NCI-H345 treated with DMSO at 0.1 percent for 48 hours (cell line): ENCODE results near the gene LGALS7B.
"Not testable (repeated sequence)": the region's sequence is repeated elsewhere in the genome, so short reads cannot be mapped to it uniquely, and the experiment has no call there.

Source experiments
- DNase-seq: peaks from one replicate; lab custom pipeline; 2025; ENCODE audit not compliant: unreplicated experiment; lab: John Stamatoyannopoulos, UW

LGALS7B gene

GRCh38 chr19:38793671-38794070 is 4.7 kb downstream of the LGALS7B start:
- DNase-seq = no peak

GRCh38 chr19:38795549-38795948 is 6.5 kb downstream of the LGALS7B start:
- no peak for DNase-seq

GRCh38 chr19:38796154-38796553 is 7.2 kb downstream of the LGALS7B start:
- DNase-seq = no peak

GRCh38 chr19:38797781-38798180 is 8.8 kb downstream of the LGALS7B start:
- not testable (repeated sequence) for DNase-seq

- no peak for DNase-seq
Measured at GRCh38 chr19:38799104-38799503, 10.1 kb downstream of the LGALS7B start.

- no peak for DNase-seq
Measured at GRCh38 chr19:38800577-38801347, 11.8 kb downstream of the LGALS7B start.

- DNase-seq = no peak
Measured at GRCh38 chr19:38801359-38802095, 12.5 kb downstream of the LGALS7B start.

- no peak for DNase-seq
Measured at GRCh38 chr19:38803543-38803942, 14.5 kb downstream of the LGALS7B start.

GRCh38 chr19:38805180-38805579 is 16.2 kb downstream of the LGALS7B start:
- DNase-seq = no peak

- DNase-seq = no peak
Measured at GRCh38 chr19:38806371-38806770, 17.4 kb downstream of the LGALS7B start.

- not testable (repeated sequence) for DNase-seq
Measured at GRCh38 chr19:38807374-38808098, 18.5 kb downstream of the LGALS7B start.

- DNase-seq = no peak
Measured at GRCh38 chr19:38808741-38809140, 19.7 kb downstream of the LGALS7B start.

GRCh38 chr19:38809592-38810252 is 20.7 kb downstream of the LGALS7B start:
- no peak for DNase-seq

GRCh38 chr19:38812009-38812840 is 23.2 kb downstream of the LGALS7B start:
- DNase-seq = no peak

- DNase-seq = no peak
Measured at GRCh38 chr19:38812841-38813320, 23.9 kb downstream of the LGALS7B start, which contains the start of gene LGALS4. TSS of gene LGALS4 (minus strand) at chr19:38812945. CDS start at chr19:38812886, 59 bp downstream.

GRCh38 chr19:38813323-38813722 is 24.3 kb downstream of the LGALS7B start:
- no peak for DNase-seq

- not testable (repeated sequence) for DNase-seq
Measured at GRCh38 chr19:38813932-38814331, 24.9 kb downstream of the LGALS7B start.

- no peak for DNase-seq
Measured at GRCh38 chr19:38815059-38816001, 26.3 kb downstream of the LGALS7B start.
